Fibroblast of skin of scalp (primary cell): Measurements from ENCODE around the gene ERC1.

Source experiments
- DNase-seq: peaks from one replicate; pipeline ENCODE4 v3.0.0-alpha.2; 2013

ERC1 gene

GRCh38 chr12:1499351-1499750 is 508.3 kb downstream of the ERC1 start:
- DNase-seq, result no peak

GRCh38 chr12:1500095-1500801 is 509.2 kb downstream of the ERC1 start:
- DNase-seq, result peak; percentile 64

GRCh38 chr12:1501001-1501400 is 510.0 kb downstream of the ERC1 start:
- DNase-seq, result no peak

- DNase-seq, result no peak
Measured at GRCh38 chr12:1501695-1502378, 510.8 kb downstream of the ERC1 start.

GRCh38 chr12:1502379-1502720 is 511.3 kb downstream of the ERC1 start:
- no peak for DNase-seq

GRCh38 chr12:1502831-1503230 is 511.8 kb downstream of the ERC1 start:
- no peak for DNase-seq

- no peak for DNase-seq
Measured at GRCh38 chr12:1503281-1503711, 512.3 kb downstream of the ERC1 start.

GRCh38 chr12:1504304-1504894 is 513.4 kb downstream of the ERC1 start:
- DNase-seq, result no peak

GRCh38 chr12:1504895-1505311 is 513.9 kb downstream of the ERC1 start:
- DNase-seq, result no peak

- no peak for DNase-seq
Measured at GRCh38 chr12:1505576-1505975, 514.6 kb downstream of the ERC1 start.

GRCh38 chr12:1507308-1507707 is 516.3 kb downstream of the ERC1 start:
- no peak for DNase-seq

- DNase-seq, result no peak
Measured at GRCh38 chr12:1509413-1510052, 518.5 kb downstream of the ERC1 start.

- no peak for DNase-seq
Measured at GRCh38 chr12:1510056-1510812, 519.2 kb downstream of the ERC1 start.

- no peak for DNase-seq
Measured at GRCh38 chr12:1515010-1515409, 524.0 kb downstream of the ERC1 start.

GRCh38 chr12:1515428-1515827 is 524.4 kb downstream of the ERC1 start:
- DNase-seq, result no peak

- peak; percentile 84 for DNase-seq
Measured at GRCh38 chr12:1517007-1517406, 526.0 kb downstream of the ERC1 start.

- no peak for DNase-seq
Measured at GRCh38 chr12:1517734-1518525, 526.9 kb downstream of the ERC1 start.

- DNase-seq, result peak; percentile 85
Measured at GRCh38 chr12:1518591-1519516, 527.8 kb downstream of the ERC1 start.

- no peak for DNase-seq
Measured at GRCh38 chr12:1519642-1520041, 528.6 kb downstream of the ERC1 start.

GRCh38 chr12:1523046-1523445 is 532.0 kb downstream of the ERC1 start:
- no peak for DNase-seq
